Measurements from ENCODE around the gene WDR35.
A peak's percentile ranks its signal among the peaks of the same experiment; 100 is the strongest.

Gene WDR35

GRCh38 chr2:19865151-19865550, 124.8 kb downstream of the WDR35 start:
- DNase-seq: no peak

- DNase-seq: no peak
Measured at GRCh38 chr2:19864381-19864780, 125.5 kb downstream of the WDR35 start.

GRCh38 chr2:19863303-19864041, 126.4 kb downstream of the WDR35 start:
- peak; percentile 72 for DNase-seq

GRCh38 chr2:19861813-19862212, 128.1 kb downstream of the WDR35 start:
- no peak for DNase-seq

Data from activated CD8-positive, alpha-beta memory T cell treated with anti-CD3 and anti-CD28 coated beads, Interleukin-2, amount 50 U/mL, for 4 hours (primary cell).